CD4-positive, alpha-beta memory T cell (primary cell): ENCODE measurements around the gene KRTAP12-1. TPM values are rescaled to one million over a fixed set of nuclear protein-coding genes. Genes with fewer than 3 reads are reported as not detected.
"Not testable (repeated sequence)": the region's sequence is repeated elsewhere in the genome, so short reads cannot be mapped to it uniquely, and the experiment has no call there.

Experiments
- CTCF ChIA-PET: fragments of 350-600 bp; sonication (Branson Sonifier 250); formaldehyde crosslinking; loops from one replicate; lab custom pipeline; 2021; ENCODE audit warnings: inconsistent platforms; ENCODE audit not compliant: partially characterized antibody; lab: Charles Lee
- POLR2A ChIA-PET: fragments of 350-600 bp; sonication (Branson Sonifier 250); formaldehyde crosslinking; loops from one replicate; lab custom pipeline; 2021; ENCODE audit not compliant: partially characterized antibody; lab: Charles Lee
- DNase-seq, 5 donors: peaks; one replicate each; pipeline versions ENCODE4 v3.0.0 to v3.0.0-alpha.2; 2020 to 2022; ENCODE audit warnings: mixed read lengths in 1 of 5
- H3K27ac ChIP-seq: one replicate; pipeline ENCODE4 v1.7.0; 2013; ENCODE audit warnings: low read depth, low read length
- H3K27me3 ChIP-seq: 2 replicates; pipeline ENCODE4 v1.7.0; 2013; ENCODE audit warnings: mild to moderate bottlenecking, low read length, moderate library complexity; ENCODE audit not compliant: insufficient read depth
- H3K36me3 ChIP-seq: 2 replicates; pipeline ENCODE4 v1.7.0; 2013; ENCODE audit warnings: mild to moderate bottlenecking, low read length, moderate library complexity; ENCODE audit not compliant: insufficient read depth
- H3K4me1 ChIP-seq: 2 replicates; pipeline ENCODE4 v1.7.0; 2013; ENCODE audit warnings: mild to moderate bottlenecking, low read length, moderate library complexity; ENCODE audit not compliant: insufficient read depth
- H3K4me3 ChIP-seq, 2 donors: one replicate each; pipeline ENCODE4 v1.7.0; 2013; ENCODE audit warnings: low read length in 2 of 2, mild to moderate bottlenecking in 1 of 2
- H3K9me3 ChIP-seq, 2 donors: one replicate each; pipeline ENCODE4 v1.7.0; 2013; ENCODE audit warnings: low read length in 2 of 2, control low read depth in 1 of 2; ENCODE audit not compliant: control insufficient read depth in 1 of 2
- H3K27ac Mint-ChIP-seq, 7 donors: one replicate each; pipeline ENCODE4 v1.8.0; 2020 to 2021; ENCODE audit warnings: mixed read lengths in 7 of 7, mild to moderate bottlenecking in 6 of 7, inconsistent platforms in 3 of 7, moderate library complexity in 3 of 7
- H3K27me3 Mint-ChIP-seq, 2 donors: one replicate each; pipeline ENCODE4 v1.8.0; 2020 to 2021; ENCODE audit warnings: mixed read lengths in 2 of 2
- H3K36me3 Mint-ChIP-seq, 2 donors: one replicate each; pipeline ENCODE4 v1.8.0; 2020 to 2021; ENCODE audit warnings: mixed read lengths in 2 of 2, inconsistent platforms in 1 of 2, mild to moderate bottlenecking in 1 of 2
- H3K4me1 Mint-ChIP-seq, 4 donors: one replicate each; pipeline ENCODE4 v1.8.0; 2020 to 2021; ENCODE audit warnings: mixed read lengths in 4 of 4, mild to moderate bottlenecking in 1 of 4
- H3K4me3 Mint-ChIP-seq, 8 donors: one replicate each; pipeline ENCODE4 v1.8.0; 2020 to 2021; ENCODE audit warnings: mixed read lengths in 8 of 8, mild to moderate bottlenecking in 7 of 8, moderate library complexity in 6 of 8, inconsistent platforms in 3 of 8
- H3K9me3 Mint-ChIP-seq, 8 donors: one replicate each; pipeline ENCODE4 v1.8.0; 2020 to 2021; ENCODE audit warnings: mixed read lengths in 8 of 8, mild to moderate bottlenecking in 5 of 8, inconsistent platforms in 3 of 8, moderate library complexity in 1 of 8
- intact Hi-C: fragments of 100-400 bp; cut with micrococcal nuclease; formaldehyde crosslinking; loops from one replicate; pipeline ENCODE4 v1.15.1; 2023
- polyA plus RNA-seq, 2 donors: library from polyadenylated mRNA; unstranded; fragments of 300-500 nt; fragmentation: Illumina TruSeq; gene quantifications; one replicate each; pipeline ENCODE4 v1.2.3, GENCODE V29; 2021
- total RNA-seq, 2 experiments: library from RNA; stranded (reverse); gene quantifications; one replicate each; pipeline ENCODE4 v1.2.3, GENCODE V29; 2021

KRTAP12-1 gene
- total and polyA plus RNA-seq, 4 experiments from 2014 or later = not detected

DNA sequence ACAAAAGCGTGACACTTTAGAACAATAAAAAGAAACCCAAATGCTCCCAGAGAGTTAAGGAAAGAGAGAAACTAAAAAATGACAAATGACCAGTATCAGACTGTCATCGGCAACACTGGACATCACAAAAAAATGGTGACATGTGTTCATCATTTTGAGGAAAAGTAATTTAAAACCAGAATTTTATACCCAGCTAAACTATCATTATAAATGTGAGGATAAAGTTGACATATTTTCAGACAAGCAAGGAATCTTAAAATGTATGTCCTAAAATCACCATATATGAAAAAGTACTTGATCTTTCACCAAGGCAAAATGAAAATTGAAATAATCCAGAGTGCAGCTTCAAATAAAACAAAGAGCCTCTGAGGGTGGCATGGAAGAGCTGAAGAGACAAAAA lies 37.1 kb downstream of the KRTAP12-1 start:
- Mint-ChIP-seq H3K4me1 (peaks cover 0 to 7% (median 3%) of the 10 kb centered on the region in 4 donors), H3K9me3 (peaks cover 6 to 59% (median 37%) of the 10 kb centered on the region in 8 donors), H3K27ac (no peak overlapping the region), H3K4me3 (no peak overlapping the region), H3K27me3 (peaks cover 0 to 8% of the 10 kb centered on the region in 2 donors), H3K36me3 (peaks cover 10 to 23% of the 10 kb centered on the region in 2 donors)
- H3K27me3 ChIP-seq = no peaks in the 10 kb centered on the region
- ChIA-PET CTCF (interaction anchor here (0.7 to 1.3 kb wide), 2 partner anchors 11 to 134 kb away, joined by 3 read pairs; no protein-coding TSS in a partner anchor), POLR2A (interaction anchor here (1.1 kb wide), 1 partner anchor 26 kb away, joined by 3 read pairs; no protein-coding TSS in a partner anchor)
- no peak for DNase-seq
- no peak overlapping the region for H3K27ac ChIP-seq
- intact Hi-C loops = no loop called here
- no peak overlapping the region for H3K4me3 ChIP-seq
- H3K4me1 ChIP-seq = no peaks in the 10 kb centered on the region
- H3K36me3 ChIP-seq = no peaks in the 10 kb centered on the region
- peaks cover 0 to 13% of the 10 kb centered on the region in 2 donors for H3K9me3 ChIP-seq

DNA sequence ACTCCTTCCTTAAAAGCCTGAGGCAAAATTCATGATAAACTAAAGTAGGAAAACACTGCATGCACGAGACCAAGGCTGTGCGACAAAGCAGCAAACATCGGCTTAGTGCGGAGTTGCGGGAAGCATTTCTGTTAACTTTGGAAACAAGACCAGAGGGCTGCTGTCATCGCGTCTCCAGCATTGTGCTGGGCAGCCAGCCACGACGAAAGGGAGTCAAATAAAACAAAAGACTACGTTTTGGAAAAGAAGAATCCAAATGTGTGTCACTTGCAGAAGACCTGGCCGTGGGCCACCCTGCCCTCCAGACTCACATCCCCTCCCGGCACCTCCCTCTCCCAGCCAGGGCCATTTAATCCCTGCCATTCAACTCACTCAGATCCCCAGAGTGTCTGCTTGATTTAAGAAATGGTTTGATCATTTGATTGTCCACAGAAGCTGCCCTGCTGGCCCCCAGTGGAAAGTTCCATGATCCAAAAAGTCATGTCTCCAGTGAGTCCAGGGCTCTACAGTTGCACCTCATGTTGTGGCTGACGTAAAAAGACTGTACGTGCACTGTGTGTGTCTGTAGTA lies 38.1 kb downstream of the KRTAP12-1 start:
- ChIA-PET POLR2A (no interaction called here), CTCF (interaction anchor here (1.3 kb wide), 1 partner anchor 25 kb away, joined by 3 read pairs; no protein-coding TSS in a partner anchor)
- Histone ChIP-seq H3K27me3 (no peaks in the 10 kb centered on the region), H3K36me3 (no peaks in the 10 kb centered on the region), H3K27ac (no peak overlapping the region), H3K4me3 (no peak overlapping the region), H3K4me1 (no peaks in the 10 kb centered on the region), H3K9me3 (peaks cover 0 to 13% of the 10 kb centered on the region in 2 donors)
- intact Hi-C loops = no loop called here
- Mint-ChIP-seq H3K27me3 (peaks cover 0 to 10% of the 10 kb centered on the region in 2 donors), H3K4me3 (peak overlapping the region in 1 of 8 donors; percentile 5), H3K27ac (no peak overlapping the region), H3K36me3 (peaks cover 10 to 23% of the 10 kb centered on the region in 2 donors), H3K9me3 (peaks cover 6 to 59% (median 37%) of the 10 kb centered on the region in 8 donors), H3K4me1 (peaks cover 0 to 7% (median 3%) of the 10 kb centered on the region in 4 donors)
- DNase-seq = no peak

DNA sequence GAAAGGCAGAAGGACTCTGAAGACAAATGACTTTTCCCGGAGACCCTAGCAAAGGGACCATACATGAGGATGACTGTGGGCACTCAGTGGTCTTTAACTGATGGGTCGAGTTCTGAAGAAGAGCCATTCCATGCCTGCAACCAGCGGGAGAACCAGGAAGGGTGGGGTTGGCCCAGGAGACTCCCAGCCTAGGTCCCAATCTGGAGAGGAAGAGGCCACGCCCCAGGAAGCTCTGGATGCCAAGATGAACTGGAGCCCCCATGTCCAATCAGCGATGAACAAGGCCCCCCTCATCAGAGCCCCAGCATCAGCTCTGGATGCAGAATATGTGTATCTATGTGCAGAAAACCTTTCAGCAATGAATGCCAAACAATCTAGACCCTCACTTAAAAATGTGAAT lies 41.2 kb downstream of the KRTAP12-1 start:
- peaks cover 10 to 20% of the 10 kb centered on the region in 2 donors for H3K36me3 Mint-ChIP-seq
- H3K9me3 Mint-ChIP-seq = peaks cover 6 to 55% (median 36%) of the 10 kb centered on the region in 8 donors
- DNase-seq = no peak
- no peaks in the 10 kb centered on the region for H3K27me3 ChIP-seq
- no peak overlapping the region for H3K4me3 ChIP-seq
- no peaks in the 10 kb centered on the region for H3K36me3 ChIP-seq
- intact Hi-C loops = no loop called here
- peaks cover 0 to 5% (median 1%) of the 10 kb centered on the region in 4 donors for H3K4me1 Mint-ChIP-seq
- H3K27ac Mint-ChIP-seq = peak overlapping the region in 1 of 7 donors; percentile 17
- ChIA-PET POLR2A (no interaction called here), CTCF (no interaction called here)
- H3K4me1 ChIP-seq = no peaks in the 10 kb centered on the region
- H3K4me3 Mint-ChIP-seq = no peak overlapping the region
- peaks cover 1 to 13% of the 10 kb centered on the region in 2 donors for H3K27me3 Mint-ChIP-seq
- no peak overlapping the region for H3K27ac ChIP-seq
- peaks cover 0 to 13% of the 10 kb centered on the region in 2 donors for H3K9me3 ChIP-seq

DNA sequence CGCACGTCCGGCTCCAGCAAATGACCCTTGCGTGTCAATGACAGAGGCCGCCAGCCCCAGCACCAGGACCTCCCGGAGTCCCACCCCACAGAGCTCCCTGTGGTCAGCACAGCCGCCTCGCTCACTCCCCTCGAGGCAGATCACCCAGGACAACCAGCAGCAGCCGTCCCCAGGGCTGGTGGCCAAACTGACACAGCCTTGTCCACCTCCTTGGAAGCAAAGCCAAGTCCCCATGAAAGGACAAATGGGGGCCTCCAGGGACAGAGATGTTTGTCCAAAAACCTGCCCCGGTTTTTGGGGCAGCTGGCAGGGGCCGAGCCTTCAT lies 42.7 kb downstream of the KRTAP12-1 start:
- peaks cover 6 to 40% (median 26%) of the 10 kb centered on the region in 8 donors for H3K9me3 Mint-ChIP-seq
- Histone ChIP-seq H3K4me1 (no peaks in the 10 kb centered on the region), H3K27ac (no peak overlapping the region), H3K36me3 (no peaks in the 10 kb centered on the region), H3K27me3 (no peaks in the 10 kb centered on the region), H3K4me3 (no peak overlapping the region), H3K9me3 (peaks cover 0 to 8% of the 10 kb centered on the region in 2 donors)
- H3K4me3 Mint-ChIP-seq = no peak overlapping the region
- no peak overlapping the region for H3K27ac Mint-ChIP-seq
- DNase-seq = no peak
- POLR2A ChIA-PET = no interaction called here
- peaks cover 0 to 5% (median 1%) of the 10 kb centered on the region in 4 donors for H3K4me1 Mint-ChIP-seq
- peaks cover 1 to 13% of the 10 kb centered on the region in 2 donors for H3K27me3 Mint-ChIP-seq
- intact Hi-C loops = no loop called here
- CTCF ChIA-PET = no interaction called here
- peaks cover 4 to 12% of the 10 kb centered on the region in 2 donors for H3K36me3 Mint-ChIP-seq

DNA sequence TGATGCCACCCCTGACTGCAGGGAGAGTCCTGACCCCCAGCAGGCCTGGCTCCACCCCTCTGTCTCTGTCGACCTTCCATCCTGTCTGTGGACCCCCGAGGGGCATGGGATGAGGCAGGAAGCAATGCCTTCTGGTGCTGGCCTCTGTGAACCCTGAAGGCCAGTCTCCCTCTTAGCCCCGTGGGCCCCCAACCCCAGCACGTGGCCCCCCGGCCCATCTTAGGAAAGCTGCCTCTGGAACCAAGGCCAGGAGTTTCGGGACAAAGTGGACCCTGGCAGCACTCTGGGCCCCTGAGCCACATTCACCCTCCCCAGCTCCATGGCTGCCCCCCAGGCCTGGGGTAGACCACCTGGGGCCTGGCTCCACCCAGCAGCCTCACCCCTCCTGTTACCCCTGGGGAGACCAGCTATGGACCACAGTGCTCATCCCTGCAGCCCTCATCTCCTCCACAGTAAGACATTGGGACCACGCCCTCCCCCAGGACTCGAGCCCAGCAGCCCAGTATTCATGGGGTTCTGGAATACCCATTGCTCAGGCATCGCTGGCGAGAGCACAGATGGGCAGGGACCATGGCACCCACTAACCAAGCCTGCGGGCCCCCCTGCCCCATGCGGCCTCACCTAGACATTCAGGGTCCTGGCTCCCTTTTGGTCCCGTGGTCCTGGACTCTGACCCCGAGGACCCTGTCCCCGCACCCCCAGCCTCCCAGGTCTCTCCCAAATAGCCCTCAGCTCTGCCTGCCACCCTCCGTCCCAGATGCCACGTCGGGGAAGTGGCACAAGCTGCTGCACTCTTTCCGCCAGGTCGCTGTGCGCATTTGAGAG lies 43.2 kb downstream of the KRTAP12-1 start:
- H3K9me3 ChIP-seq, H3K4me1 Mint-ChIP-seq, H3K36me3 ChIP-seq, H3K27me3 ChIP-seq, H3K4me3 ChIP-seq, H3K4me1 ChIP-seq, H3K27ac ChIP-seq, DNase-seq, CTCF ChIA-PET, POLR2A ChIA-PET, intact Hi-C loops, H3K4me3 Mint-ChIP-seq: not testable (repeated sequence)
- Mint-ChIP-seq H3K27me3 (peaks cover 1 to 13% of the 10 kb centered on the region in 2 donors), H3K36me3 (peaks cover 4 to 12% of the 10 kb centered on the region in 2 donors), H3K9me3 (peaks cover 5 to 35% (median 21%) of the 10 kb centered on the region in 8 donors), H3K27ac (peak overlapping the region in 1 of 7 donors; percentile 68)

DNA sequence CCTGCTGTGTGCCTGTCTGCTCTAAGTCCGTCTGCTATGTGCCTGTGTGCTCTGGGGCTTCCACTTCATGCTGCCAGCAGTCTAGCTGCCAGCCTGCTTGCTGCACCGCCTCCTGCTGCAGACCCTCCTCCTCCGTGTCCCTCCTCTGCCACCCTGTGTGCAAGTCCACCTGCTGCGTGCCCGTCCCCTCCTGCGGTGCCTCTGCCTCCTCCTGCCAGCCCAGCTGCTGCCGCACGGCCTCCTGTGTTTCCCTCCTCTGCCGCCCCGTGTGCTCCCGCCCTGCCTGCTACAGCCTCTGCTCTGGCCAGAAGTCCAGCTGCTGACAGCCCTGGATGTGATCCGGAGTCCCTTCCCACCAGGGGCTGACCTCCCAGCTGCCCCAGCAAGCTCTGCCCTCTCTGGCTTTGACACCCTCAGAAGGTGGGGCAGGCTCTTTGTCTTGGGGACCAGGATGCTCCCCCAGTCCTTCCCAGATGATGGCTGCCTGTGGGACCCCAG lies 44.1 kb downstream of the KRTAP12-1 start:
- Mint-ChIP-seq H3K36me3 (peaks cover 0 to 12% of the 10 kb centered on the region in 2 donors), H3K9me3 (peaks cover 5 to 35% (median 18%) of the 10 kb centered on the region in 8 donors), H3K27ac (peak overlapping the region in 1 of 7 donors; percentile 54), H3K27me3 (peaks cover 1 to 13% of the 10 kb centered on the region in 2 donors)
- POLR2A ChIA-PET, H3K4me1 ChIP-seq, H3K4me3 ChIP-seq, H3K27ac ChIP-seq, H3K4me1 Mint-ChIP-seq, CTCF ChIA-PET, intact Hi-C loops, H3K4me3 Mint-ChIP-seq, H3K36me3 ChIP-seq, H3K9me3 ChIP-seq, DNase-seq, H3K27me3 ChIP-seq: not testable (repeated sequence)
